ENCODE measurements around the gene CLC.

Gene CLC

GRCh38 chr19:39740395-39740794 lies 2.6 kb upstream of the CLC start:
- no peak for TF ChIP-seq TAF1 (IDR thresholded peaks at IDR 0.05; ENCODE audit: borderline replicate concordance, insufficient read depth, low read length)
- TF ChIP-seq REST (IDR thresholded peaks at IDR 0.05; ENCODE audit: insufficient read depth in 1 of 2, low read depth in 2 of 2, low read length in 2 of 2) = no peak
- TF ChIP-seq FOXP2 (optimal IDR thresholded peaks at IDR 0.05; ENCODE audit: borderline replicate concordance, extremely low read depth, extremely low read length, insufficient read depth) = no peak
- no peak for TF ChIP-seq POLR2AphosphoS5 (IDR thresholded peaks at IDR 0.05; ENCODE audit: low read depth, low read length)
- TF ChIP-seq SIN3A (IDR thresholded peaks at IDR 0.05; ENCODE audit: borderline replicate concordance, insufficient read depth, low read length) = no peak

GRCh38 chr19:39738814-39739213 lies 985 bp upstream of the CLC start:
- no peak for TF ChIP-seq SIN3A (IDR thresholded peaks at IDR 0.05; ENCODE audit: borderline replicate concordance, insufficient read depth, low read length)
- no peak for TF ChIP-seq POLR2AphosphoS5 (IDR thresholded peaks at IDR 0.05; ENCODE audit: low read depth, low read length)
- no peak for TF ChIP-seq FOXP2 (optimal IDR thresholded peaks at IDR 0.05; ENCODE audit: borderline replicate concordance, extremely low read depth, extremely low read length, insufficient read depth)
- TF ChIP-seq REST (IDR thresholded peaks at IDR 0.05; ENCODE audit: insufficient read depth in 1 of 2, low read depth in 2 of 2, low read length in 2 of 2) = no peak
- TF ChIP-seq TAF1 (IDR thresholded peaks at IDR 0.05; ENCODE audit: borderline replicate concordance, insufficient read depth, low read length) = no peak

- TF ChIP-seq TAF1 (IDR thresholded peaks at IDR 0.05; ENCODE audit: borderline replicate concordance, insufficient read depth, low read length) (no peak), REST (IDR thresholded peaks at IDR 0.05; ENCODE audit: insufficient read depth in 1 of 2, low read depth in 2 of 2, low read length in 2 of 2) (no peak), FOXP2 (optimal IDR thresholded peaks at IDR 0.05; ENCODE audit: borderline replicate concordance, extremely low read depth, extremely low read length, insufficient read depth) (no peak), POLR2AphosphoS5 (IDR thresholded peaks at IDR 0.05; ENCODE audit: low read depth, low read length) (no peak), SIN3A (IDR thresholded peaks at IDR 0.05; ENCODE audit: borderline replicate concordance, insufficient read depth, low read length) (no peak)
Measured at GRCh38 chr19:39737351-39737750, 478 bp downstream of the CLC start.

- TF ChIP-seq FOXP2 (optimal IDR thresholded peaks at IDR 0.05; ENCODE audit: borderline replicate concordance, extremely low read depth, extremely low read length, insufficient read depth) = no peak
- TF ChIP-seq POLR2AphosphoS5 (IDR thresholded peaks at IDR 0.05; ENCODE audit: low read depth, low read length) = no peak
- TF ChIP-seq REST (IDR thresholded peaks at IDR 0.05; ENCODE audit: insufficient read depth in 1 of 2, low read depth in 2 of 2, low read length in 2 of 2) = no peak
- no peak for TF ChIP-seq SIN3A (IDR thresholded peaks at IDR 0.05; ENCODE audit: borderline replicate concordance, insufficient read depth, low read length)
- TF ChIP-seq TAF1 (IDR thresholded peaks at IDR 0.05; ENCODE audit: borderline replicate concordance, insufficient read depth, low read length) = no peak
Measured at GRCh38 chr19:39736088-39736487, 1.7 kb downstream of the CLC start.

GRCh38 chr19:39735688-39736087 lies 2.1 kb downstream of the CLC start:
- no peak for TF ChIP-seq FOXP2 (optimal IDR thresholded peaks at IDR 0.05; ENCODE audit: borderline replicate concordance, extremely low read depth, extremely low read length, insufficient read depth)
- TF ChIP-seq TAF1 (IDR thresholded peaks at IDR 0.05; ENCODE audit: borderline replicate concordance, insufficient read depth, low read length) = no peak
- no peak for TF ChIP-seq SIN3A (IDR thresholded peaks at IDR 0.05; ENCODE audit: borderline replicate concordance, insufficient read depth, low read length)
- TF ChIP-seq REST (IDR thresholded peaks at IDR 0.05; ENCODE audit: insufficient read depth in 1 of 2, low read depth in 2 of 2, low read length in 2 of 2) = no peak
- TF ChIP-seq POLR2AphosphoS5 (IDR thresholded peaks at IDR 0.05; ENCODE audit: low read depth, low read length) = no peak
